TTC549 (cell line): ENCODE results near the gene REST.
"Not testable (repeated sequence)": the region's sequence is repeated elsewhere in the genome, so short reads cannot be mapped to it uniquely, and the experiment has no call there.

Experiments used
- FAIRE-seq: peaks from 2 replicates; lab custom pipeline; 2012; peaks lifted over from hg19 to GRCh38; lab: Jason Lieb, UNC

The REST gene

GRCh38 chr4:56907489-56908205, at the start of gene REST:
TSS of gene REST (plus strand) at chr4:56907900. CDS start at chr4:56910639, 2,739 bp downstream.
- no peak for FAIRE-seq

GRCh38 chr4:56859841-56860240, 47.9 kb upstream of the REST start:
- no peak for FAIRE-seq

GRCh38 chr4:56860781-56861180, 46.9 kb upstream of the REST start:
- no peak for FAIRE-seq

- no peak for FAIRE-seq
These were observed 46.3 kb upstream of the REST start for GRCh38 chr4:56861360-56861759.

GRCh38 chr4:56863441-56864139, 44.1 kb upstream of the REST start:
- no peak for FAIRE-seq

- no peak for FAIRE-seq
These were observed 36.8 kb upstream of the REST start for GRCh38 chr4:56870946-56871345.

- no peak for FAIRE-seq
These were observed 36.3 kb upstream of the REST start for GRCh38 chr4:56871371-56871866.

- no peak for FAIRE-seq
These were observed 33.5 kb upstream of the REST start for GRCh38 chr4:56874166-56874565.

- no peak for FAIRE-seq
These were observed 32.8 kb upstream of the REST start for GRCh38 chr4:56874923-56875322.

GRCh38 chr4:56876264-56876663, 31.4 kb upstream of the REST start:
- FAIRE-seq, result no peak

- FAIRE-seq, result no peak
These were observed 27.7 kb upstream of the REST start for GRCh38 chr4:56879996-56880395.

- FAIRE-seq, result no peak
These were observed 27.1 kb upstream of the REST start for GRCh38 chr4:56880572-56880971.

- not testable (repeated sequence) for FAIRE-seq
These were observed 23.2 kb upstream of the REST start for GRCh38 chr4:56884511-56884910.

- FAIRE-seq, result no peak
These were observed 15.0 kb upstream of the REST start for GRCh38 chr4:56892691-56893090.

GRCh38 chr4:56897842-56898241, 9.9 kb upstream of the REST start:
- not testable (repeated sequence) for FAIRE-seq

GRCh38 chr4:56900186-56900585, 7.5 kb upstream of the REST start:
- not testable (repeated sequence) for FAIRE-seq

GRCh38 chr4:56902703-56903102, 5.0 kb upstream of the REST start:
- FAIRE-seq, result no peak

GRCh38 chr4:56905796-56906195, 1.9 kb upstream of the REST start:
- FAIRE-seq, result no peak

- FAIRE-seq, result no peak
These were observed 959 bp upstream of the REST start for GRCh38 chr4:56906489-56907393.

GRCh38 chr4:56908206-56909085, 746 bp downstream of the REST start:
- no peak for FAIRE-seq

- FAIRE-seq, result no peak
These were observed 1.6 kb downstream of the REST start for GRCh38 chr4:56909086-56909894.
